CD4-positive, alpha-beta T cell treated with Interleukin-12 subunit alpha and Interleukin-12 subunit beta, for 1 hour (primary cell): ENCODE data around the gene SEMA3F.
"Not testable (repeated sequence)": the region's sequence is repeated elsewhere in the genome, so short reads cannot be mapped to it uniquely, and the experiment has no call there.

ENCODE experiments used
- DNase-seq: peaks from one replicate; pipeline ENCODE4 v3.0.0-alpha.2; 2020

SEMA3F gene

DNA sequence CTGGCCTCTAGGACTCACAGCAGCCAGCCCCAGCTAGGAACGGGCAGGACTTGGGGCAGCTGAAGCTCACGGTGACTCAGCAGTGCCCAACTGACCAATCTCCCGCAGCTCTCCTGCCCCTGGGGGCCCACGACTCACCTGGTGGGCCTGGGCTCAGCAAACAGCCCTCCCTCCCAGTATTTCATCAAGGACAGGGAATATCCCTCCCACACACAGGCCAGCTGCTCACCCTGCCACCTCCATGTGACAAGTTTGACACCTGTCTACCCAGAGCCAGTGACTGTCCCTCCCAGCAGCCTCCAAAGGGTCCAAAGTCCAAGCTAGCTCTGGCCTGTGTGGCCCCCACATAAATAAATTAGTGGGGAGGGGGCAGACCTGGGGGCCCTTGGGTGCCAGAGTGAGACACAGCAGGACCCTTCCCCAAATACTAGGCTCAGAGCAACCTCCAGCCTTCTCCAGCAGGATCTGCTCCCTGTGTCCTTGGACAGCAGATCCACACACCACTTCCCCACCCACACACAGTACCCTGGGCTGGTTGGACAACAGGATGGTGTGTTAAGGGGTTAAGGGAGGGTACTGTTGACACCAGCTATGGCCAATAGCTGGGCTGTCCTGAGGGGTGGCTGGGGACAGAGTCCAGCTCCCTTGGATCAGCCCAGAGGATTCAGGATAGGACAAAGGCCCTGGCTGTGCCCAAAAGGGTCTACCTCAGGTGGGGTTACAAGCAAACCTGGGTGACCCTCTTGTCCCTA is 40.6 kb downstream of the SEMA3F start:
- no peak for DNase-seq

DNA sequence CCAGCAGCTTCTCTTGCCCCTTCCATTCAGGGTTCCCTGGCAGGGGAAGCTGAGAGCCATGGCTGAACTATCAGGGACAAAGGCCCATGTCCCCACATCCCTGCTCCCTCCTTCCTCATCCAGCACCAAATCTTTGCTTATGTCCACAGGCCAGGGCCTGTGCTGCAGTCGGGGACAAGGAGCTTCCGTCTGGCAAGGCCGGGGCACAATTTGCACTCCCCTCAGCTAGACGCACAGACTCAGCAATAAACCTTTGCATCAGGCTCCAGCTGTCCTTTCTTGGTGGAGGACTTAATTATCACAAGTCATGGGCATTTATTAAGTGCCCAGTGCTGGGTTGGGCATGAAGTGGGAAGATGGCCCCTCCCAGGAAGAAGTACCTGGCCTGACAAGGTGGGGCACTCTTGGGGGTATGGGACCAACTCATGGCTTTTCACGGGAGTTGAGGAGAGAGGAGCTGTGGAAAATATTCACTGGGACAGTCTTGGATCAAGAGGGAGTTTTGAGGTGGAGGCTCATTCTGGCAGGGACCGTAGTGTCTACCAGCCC is 41.2 kb downstream of the SEMA3F start:
- no peak for DNase-seq

DNA sequence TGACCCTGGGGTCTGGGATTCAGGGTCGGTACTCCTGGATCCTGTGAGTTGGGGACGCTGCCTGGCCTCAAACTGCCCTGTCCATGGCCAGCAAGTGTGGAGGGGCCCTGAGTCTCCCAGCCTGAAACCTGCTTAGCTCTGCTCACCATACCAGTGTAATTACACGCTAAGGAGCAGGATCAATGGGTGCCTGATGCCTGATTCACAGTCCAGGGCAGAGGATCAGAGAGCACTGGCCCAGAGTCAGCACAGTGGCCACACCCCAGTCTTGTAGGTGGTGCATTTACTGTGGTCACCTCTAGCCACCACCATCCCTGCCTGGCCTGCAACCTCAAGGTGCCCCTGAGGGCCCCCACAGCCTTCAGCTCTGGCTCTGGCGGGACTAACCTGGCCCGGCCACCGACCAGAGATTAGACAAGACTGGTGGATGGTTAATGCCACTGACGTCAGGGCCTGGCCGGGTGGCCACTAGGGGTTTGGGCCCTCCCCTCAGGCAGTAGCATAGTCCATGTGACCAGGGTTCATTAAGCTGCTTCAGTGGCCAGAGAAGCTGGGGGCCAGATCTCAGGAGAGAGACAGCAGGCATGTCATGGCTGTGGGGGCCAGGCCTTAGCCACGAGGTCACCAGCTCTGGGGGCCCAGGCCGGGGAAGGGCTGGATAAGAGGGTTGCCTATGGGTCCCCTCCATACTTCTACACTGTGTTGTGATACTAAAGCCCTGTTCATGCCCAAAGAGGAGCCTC is 46.6 kb downstream of the SEMA3F start:
- no peak for DNase-seq

DNA sequence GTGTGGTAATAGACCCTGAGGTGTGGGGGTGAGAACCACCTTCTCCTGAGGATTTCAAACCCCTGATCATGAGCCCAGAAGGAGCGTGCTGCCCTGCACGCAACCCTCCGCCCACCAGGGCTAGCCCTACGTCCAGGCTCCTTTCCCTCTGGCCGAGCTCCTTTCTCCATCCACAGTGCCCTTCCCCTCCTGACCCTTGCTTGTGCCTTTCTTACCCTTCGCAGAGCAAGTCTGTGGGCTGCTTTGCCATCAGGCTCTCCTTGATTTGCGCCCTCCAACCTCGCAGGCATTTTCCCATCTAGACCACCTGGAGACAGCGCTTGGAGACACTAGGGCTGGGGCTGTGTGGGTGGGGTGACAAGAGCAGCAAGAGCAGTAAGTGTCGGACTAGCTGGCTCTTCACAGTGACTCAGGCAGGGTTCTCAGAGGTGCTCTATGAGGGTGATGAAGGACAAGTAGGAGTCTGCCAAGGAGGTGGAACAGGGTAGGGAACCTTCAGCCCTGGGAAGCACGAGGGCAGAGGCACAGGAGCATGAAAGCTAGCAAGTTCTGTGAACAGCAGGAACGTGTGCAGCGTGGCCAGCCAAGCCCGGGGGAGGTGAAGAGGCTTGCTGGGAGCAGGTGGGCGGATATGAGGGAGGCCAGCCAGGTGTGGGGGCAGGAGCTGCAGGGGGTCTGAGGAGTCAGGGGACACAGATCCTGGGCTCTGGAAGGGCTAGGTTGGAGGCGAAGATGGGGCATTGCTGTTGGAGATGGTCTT is 47.4 kb downstream of the SEMA3F start:
- no peak for DNase-seq

DNA sequence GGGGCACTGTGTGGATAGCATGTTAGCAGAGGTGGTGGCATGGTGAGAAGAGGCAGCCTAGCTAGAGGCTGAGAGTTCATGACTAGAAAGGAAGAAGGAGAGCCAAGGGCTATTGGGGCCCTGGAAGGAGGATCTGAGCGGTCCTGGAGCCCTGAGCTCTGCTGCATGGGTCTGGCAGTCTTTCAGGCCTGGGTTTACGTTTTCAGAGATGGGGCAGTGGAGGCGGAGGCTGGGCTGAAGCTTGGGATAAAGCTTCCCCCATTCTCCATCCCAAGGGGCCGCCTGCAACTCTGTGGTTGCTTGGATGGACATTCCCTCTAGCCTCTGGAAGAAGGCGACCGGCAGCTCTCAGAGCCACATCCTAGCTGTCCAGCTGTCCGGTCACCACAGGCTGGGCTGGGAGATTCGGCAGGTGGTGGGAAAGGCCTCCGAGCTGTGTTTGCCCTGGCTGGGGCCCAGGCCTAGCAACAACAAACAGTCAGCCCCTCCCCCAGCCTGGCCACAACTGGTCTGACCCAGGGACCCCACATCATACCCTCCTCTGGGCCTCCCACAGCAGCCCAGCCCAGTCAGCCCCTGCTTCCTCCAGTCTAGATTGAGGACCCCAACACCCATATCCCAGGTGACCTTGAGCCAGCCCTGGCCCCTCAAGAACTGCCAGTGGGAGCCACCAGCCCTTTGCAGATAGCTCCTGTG is 48.1 kb downstream of the SEMA3F start:
- DNase-seq = no peak

DNA sequence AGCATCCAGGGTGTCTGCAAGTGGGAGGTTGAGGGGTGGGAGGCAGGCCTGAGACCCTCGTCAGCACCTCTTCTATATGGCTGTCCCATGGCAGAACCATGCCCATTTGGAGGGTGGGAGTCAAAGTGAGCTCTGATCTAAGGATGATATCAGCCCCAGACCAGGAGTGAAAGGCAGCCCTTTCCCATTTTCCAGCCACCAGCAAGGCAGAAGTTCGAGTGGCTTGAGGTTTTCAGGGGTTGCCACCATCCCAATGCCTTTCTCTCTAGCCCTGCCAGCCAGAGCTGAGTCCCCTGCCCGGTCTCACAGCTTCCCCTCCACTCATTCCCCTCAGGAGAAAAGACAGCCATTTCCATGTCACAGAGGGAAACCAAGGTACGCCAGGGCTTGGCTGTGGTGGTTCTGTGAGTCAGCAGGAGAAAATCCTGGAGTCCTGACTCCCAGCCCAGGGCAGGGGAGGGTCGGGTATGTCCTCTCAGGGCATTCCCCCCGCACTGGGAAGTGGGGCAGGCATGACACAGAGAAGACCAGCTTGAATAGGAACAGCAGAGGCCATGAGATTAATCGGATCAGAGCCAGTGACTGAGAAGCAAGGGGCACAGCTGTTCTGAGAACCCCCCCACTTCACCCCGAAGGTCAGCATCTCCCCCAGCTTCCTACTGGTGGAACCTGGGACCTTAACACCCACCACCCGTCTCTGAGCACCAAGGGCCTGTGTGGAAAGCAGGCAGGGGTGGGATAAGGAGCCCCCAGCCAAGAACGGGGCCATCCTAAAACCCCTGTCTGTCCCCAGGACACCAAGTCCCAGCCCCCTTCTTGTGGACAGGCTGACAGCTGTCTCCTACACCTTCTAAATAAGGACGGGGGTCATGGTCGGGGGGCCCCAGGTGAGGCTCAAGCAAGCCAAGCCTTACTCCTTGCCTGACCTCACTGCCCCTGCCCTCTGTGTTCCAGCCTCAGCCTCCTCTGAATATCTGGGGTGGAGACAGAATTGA is 49.0 kb downstream of the SEMA3F start:
- no peak for DNase-seq

DNA sequence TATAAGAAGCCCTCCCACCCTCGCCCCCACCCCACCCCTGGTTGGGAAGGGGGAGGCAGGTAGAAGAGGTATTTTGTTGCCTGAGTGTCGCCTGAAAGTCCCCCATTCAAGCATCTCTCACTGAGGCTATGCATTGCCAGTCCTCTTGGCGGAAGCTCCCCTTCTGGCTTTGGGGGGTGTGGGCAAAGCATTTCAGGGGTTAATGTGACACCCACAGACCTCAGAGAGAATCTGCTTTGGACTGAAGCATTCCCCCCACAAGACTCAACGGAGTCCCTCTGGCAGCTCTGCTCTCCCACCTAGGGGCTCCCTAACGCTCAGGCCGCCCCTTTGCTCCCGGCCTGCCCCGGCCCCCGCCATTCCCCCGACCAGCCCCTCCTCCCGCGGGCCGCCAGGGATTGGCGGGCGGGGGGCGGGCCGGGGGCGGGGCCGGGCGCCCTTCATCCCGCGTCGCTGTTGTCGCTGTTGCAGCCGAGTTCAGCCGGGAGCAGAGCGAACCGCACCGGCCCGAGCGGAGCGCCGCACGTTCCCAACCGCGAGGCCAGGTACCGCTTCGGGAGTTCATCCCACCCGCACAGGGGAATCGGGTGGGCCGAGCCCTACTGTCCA is 49.8 kb downstream of the SEMA3F start, which contains the start of gene SLC38A3:
SLC38A3 (plus strand) TSS at position 468 of the 609 bp plus-strand sequence. CDS start 8,929 bp downstream, outside the sequence.
- peak; percentile 11 for DNase-seq

DNA sequence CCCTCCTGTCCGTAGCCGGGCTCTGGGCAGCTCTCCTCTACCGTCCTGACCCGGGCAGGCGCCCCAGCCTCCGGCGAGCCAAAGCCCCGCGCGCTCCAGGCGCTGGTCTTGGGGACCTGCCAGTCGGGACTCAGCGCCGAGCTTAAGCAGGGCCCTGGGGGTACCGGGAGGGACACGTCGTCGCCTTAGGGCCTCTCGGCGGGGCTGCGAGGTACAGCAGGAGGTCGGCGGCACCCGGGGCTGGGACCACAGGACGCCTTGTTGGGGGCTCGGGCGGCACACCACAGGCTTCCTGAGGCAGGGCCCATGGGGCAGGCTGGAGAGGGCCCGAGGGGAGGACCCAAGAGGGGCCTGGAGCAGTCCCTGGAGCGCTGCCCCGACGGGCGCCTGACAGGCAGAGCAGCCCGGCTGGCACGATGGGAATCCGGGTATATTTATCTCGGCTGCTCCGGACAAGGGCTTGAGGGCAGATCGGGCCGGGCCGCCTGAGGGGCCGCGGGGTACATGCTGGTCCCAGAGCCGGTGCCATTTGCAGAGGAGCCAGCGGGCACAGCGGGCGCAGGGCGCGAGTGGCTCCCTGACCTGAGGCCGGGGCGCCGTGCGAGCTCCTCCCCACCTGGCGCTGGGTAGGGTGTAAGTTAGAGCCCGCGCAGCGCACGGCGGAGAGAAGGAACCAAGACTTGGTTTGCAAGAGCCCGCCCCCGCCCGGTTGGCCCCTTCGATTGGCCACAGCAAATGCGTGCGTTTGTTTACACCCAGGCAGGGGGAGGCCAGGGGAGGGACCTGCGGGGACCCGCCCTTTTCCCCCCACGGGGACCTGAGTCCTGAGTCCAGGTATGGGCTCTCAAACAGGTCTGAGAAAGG is 50.5 kb downstream of the SEMA3F start:
- DNase-seq = peak; percentile 40

DNA sequence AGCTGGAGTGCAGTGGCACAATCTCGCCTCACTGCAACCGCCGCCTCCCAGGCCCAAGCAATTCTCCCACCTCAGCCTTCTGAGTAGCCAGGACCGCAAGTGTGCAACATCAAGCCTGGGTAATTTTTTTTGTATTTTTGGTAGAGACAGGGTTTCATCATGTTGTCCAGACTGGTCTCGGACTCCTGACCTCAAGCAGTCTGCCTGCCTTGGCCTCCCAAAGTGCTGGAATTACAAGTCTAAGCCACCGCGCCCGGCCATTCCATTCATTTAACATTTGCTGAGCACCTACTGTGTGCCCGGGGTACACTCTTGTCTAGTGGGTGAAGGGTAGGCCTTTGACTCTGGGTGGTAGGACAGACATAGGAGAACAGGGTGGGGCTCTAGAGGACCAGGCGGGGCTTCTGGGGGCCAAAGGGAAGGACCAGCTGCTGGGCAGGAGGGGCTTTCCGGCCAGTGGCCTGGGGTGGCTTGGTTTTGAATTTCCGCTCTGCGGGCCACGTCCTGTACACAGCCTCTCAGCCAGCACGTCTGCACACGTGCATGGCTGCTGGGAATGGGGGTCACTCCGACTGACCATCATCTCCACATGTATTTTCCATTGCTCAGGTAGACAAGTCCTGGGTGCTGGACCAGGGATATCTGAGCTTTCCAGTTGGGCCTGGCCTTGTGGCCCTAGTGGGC is 52.4 kb downstream of the SEMA3F start:
- no peak for DNase-seq

DNA sequence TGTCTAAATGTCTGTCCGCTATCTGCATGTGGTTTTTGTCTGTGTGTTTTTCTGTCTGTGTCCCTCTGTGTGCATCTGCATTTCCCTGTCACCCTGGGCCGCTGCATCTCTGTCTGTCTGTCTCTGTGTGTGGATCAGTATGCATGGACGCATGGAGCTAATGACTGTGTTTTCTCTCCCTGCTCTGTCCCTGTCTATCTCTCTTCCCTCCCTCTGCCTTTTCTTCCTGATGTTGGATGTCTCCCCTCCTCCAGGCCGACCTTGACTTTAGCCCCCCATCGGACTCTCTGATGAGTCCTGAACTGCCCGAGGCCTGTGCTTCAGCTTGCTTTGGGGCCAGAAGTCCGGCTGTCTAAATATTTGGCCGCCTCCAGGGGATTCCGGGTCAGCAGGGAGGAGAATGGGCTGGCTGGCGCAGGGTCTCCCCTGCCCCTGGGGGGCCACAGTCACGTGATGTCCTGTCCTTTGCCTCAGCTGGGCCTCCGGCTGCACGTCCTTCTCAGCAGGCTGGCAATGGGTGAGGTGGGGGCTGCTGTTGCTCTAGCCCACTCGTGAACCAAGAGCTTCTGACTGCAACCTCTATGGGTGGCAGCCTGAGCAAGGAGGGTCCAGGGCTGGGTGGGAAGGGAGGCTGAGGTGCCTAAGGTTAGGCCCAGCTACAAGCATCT is 53.7 kb downstream of the SEMA3F start:
- no peak for DNase-seq

DNA sequence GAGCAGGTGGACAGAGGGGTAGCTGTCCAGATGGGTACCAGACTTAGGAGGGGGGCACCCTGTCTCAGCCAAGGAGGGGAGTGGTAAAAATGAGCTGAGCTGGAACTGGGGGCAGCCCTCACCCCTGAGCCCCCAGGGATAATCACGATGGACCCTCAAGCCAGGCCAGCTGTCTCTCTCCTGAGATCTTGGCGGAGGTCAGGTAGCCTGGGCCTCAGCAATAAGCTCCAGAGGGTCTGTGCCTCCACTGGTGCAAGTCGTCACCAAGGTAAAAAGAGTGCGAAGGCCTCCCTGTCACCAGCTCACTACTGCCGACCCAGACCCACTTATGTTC is 55.0 kb downstream of the SEMA3F start:
- DNase-seq = no peak

DNA sequence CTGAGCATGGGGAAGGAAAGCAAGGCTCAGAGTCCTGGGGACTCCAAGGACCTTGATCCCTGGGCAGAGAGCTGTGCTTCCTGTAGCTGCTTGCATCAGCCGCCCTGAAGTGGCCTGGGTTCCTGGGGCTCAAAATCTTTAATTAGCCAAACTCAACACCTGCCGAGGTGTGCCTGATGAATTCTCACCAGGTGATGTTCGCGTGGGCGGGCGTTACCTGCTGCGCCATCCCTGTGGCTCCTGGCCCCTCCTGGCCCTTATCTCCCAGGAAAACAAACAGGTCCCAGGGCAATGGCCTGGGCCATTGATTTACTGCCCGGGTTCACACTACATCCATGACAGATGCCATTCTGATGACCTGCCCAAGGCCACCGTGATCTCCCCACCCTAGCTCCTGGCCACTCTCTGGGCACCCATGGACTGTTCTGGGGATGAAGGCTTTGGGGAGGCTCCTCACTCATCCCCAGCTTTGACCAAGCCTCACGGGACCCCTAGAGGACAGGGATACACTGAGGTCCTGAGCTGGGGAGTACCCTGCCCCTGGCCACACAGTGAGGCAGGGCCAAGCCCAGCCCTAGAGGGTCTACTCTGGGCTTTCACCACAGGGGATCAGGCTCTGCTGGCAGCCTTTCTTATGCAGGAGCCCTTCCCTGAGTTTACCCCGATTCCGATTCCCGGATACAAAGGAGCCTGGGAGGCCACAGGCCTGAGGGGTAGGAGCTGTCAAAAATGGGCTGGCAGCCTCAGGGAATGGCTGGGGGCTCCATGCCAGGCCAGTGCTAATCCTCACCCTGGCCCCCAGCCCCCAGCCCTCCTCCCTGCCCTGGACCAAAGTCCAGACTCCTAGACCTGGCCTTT is 55.6 kb downstream of the SEMA3F start:
- no peak for DNase-seq

DNA sequence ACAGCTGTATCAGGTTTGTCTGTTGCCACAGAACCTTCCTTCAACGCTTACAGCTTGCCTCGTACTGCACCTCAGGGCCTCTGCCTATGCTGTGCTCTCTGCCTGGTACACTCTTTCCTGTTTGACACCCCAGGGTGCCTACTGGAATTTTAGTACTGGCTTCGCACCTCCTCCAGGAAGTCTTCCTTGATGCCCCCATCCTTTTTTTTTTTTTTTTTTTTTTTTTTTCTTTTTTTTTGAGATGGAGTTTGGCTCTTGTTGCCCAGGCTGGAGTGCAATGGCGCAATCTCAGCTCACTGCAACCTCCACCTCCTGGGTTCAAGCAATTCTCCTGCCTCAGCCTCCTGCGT is 56.2 kb downstream of the SEMA3F start:
- not testable (repeated sequence) for DNase-seq

DNA sequence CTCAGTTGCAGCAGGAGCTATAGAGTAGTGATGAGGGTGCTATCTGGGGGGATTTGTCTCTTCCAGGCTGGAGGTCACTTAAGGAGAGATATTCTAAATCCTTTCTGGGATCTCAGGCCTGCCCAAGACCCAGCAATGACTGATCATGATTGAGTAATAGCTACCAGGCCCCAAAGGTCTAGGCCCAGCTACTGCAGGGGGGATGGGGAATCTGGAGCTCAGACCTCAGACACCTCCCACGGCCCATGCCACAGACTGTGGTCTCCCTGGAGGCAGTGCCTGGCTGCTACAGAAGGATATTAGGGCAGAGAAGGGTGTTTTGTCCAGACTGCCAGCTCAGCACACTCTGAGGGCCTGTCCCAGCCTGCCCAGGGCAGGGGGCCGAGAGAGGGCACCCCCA is 56.8 kb downstream of the SEMA3F start:
- no peak for DNase-seq

DNA sequence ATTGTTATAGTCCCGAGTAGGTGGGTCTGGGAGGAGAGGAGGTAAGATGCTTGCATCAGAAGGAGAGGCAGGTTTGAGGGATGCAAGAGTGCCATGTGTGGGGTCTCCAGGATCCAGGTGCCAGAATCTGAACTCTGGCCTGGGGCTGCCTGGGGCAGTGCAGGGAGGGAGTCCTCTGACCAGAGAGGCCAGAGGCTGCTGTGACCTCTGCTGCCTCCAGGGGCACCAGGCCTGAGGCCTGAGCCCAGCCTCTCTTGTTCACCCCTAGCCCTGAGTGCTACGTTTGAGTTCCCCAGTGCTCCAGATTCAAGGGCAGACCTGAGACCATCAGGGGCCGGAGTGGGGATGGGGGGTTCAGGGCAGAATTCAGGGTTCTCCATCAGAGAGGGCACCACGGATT is 57.4 kb downstream of the SEMA3F start:
- no peak for DNase-seq

DNA sequence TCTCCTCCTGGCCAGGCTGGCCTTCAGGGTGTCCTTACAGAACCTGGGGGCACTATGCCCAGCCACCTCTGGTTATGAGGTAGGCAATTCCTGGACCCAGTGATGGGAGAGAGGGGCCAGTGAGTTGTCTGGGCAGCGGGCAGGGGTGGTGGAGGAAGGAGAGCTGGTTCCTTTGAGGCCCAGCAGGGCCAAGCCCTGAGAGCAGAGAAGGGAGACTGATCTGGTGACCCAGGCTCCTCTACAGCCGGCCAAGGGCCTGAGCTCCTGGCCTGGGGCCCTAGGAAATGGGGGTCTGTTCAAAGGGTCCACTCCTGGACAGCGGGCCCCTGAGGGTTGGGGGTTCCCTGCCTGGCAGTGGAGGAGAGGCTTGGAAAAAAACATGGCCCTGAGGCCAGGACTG is 57.8 kb downstream of the SEMA3F start:
- DNase-seq = no peak

DNA sequence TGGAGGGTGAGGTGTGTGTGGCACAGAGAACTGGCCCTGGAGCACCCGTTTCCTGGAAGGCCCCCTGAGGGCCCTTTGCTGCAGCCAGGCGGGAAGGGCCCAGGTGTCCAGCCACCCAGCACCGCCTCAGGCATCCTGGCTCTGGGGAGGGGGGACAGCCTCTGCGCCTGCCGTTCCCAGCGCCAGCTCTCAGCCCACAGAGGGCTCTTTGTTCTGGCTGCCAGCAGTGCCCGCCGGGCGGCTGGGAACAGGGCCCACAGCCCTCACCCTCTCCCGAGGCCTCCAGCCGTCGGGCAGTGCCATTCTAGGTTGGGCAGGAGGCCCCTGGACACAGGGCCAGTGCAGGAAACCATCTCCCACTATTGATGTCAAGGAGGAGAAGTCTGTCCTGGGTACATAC is 58.2 kb downstream of the SEMA3F start:
- no peak for DNase-seq

DNA sequence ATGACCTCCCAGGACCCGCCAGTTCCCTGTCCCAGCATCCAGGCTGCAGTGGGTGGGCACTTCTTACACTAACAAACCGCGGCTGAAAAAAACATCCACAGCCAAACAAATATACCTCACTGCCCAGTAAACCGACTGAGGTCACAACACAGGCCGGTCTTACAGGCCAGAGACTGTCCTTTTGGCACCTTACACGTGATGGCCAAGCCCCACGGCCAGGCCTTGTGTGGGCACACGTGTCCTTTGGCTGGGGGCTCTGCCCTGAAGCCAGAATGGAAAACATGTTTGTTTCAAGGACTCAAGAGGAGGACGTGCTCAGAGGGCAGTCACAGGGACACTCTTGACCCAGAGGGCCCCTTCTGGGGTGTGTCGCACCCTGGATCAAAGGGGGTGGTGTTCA is 59.7 kb downstream of the SEMA3F start:
- DNase-seq = no peak
